Dendritic cell treated with granulocyte-macrophage colony-stimulating factor and Interleukin-4, amounts not matched to agents 40 ng/mL and 50 ng/mL, for 4 days (primary cell): ENCODE measurements around the gene RPS21.
A peak's percentile ranks its signal among the peaks of the same experiment; 100 is the strongest.

Source experiments
- H3K27ac Mint-ChIP-seq: one replicate; pipeline ENCODE4 v1.8.0; 2022; ENCODE audit warnings: mild to moderate bottlenecking, mixed read lengths
- H3K27me3 Mint-ChIP-seq: one replicate; pipeline ENCODE4 v1.8.0; 2022; ENCODE audit warnings: mild to moderate bottlenecking, mixed read lengths
- H3K36me3 Mint-ChIP-seq: one replicate; pipeline ENCODE4 v1.8.0; 2022; ENCODE audit warnings: low read depth, mixed read lengths
- H3K4me1 Mint-ChIP-seq: one replicate; pipeline ENCODE4 v1.8.0; 2022; ENCODE audit warnings: low read depth, mixed read lengths
- H3K4me3 Mint-ChIP-seq: one replicate; pipeline ENCODE4 v1.8.0; 2022; ENCODE audit warnings: mild to moderate bottlenecking, moderate library complexity, mixed read lengths
- H3K9me3 Mint-ChIP-seq: one replicate; pipeline ENCODE4 v1.8.0; 2022; ENCODE audit warnings: mixed read lengths
- intact Hi-C: fragments of 100-400 bp; cut with micrococcal nuclease; formaldehyde crosslinking; loops from one replicate; pipeline ENCODE4 v1.15.0; 2022

Gene RPS21

GRCh38 chr20:62400021-62400420 is 13.1 kb downstream of the RPS21 start:
- Mint-ChIP-seq H3K27ac (no peak overlapping the region), H3K36me3 (peaks cover 72% of the 10 kb centered on the region), H3K4me3 (no peak overlapping the region), H3K4me1 (peaks cover 7% of the 10 kb centered on the region), H3K27me3 (no peaks in the 10 kb centered on the region), H3K9me3 (peaks cover 9% of the 10 kb centered on the region)
- intact Hi-C loops: no loop called here

- H3K4me3 Mint-ChIP-seq: no peak overlapping the region
Observed at GRCh38 chr20:62400541-62400940, 13.6 kb downstream of the RPS21 start.

DNA sequence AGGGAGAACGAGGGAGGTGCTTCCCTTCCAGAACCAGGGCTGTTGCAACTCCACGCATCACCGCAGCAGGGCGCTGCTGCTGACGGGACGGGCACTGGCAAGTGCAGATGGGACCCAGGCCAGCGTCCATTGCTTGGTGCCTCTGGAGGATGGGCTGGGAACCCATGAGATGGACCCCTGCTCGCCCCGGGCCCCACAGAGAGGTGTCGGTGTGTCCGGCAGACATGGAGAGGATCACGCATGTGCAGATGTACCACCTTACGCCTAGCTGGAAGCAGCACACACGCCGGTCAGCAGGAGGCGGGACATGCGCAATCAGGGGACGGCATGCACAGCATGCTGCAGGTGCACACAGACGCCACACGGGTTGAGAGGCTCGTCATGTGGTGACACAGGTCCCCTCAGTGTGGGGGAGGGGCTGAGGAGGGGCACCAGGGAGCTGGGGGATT is 14.5 kb downstream of the RPS21 start:
- Mint-ChIP-seq H3K4me3 (no peak overlapping the region), H3K9me3 (peaks cover 9% of the 10 kb centered on the region), H3K36me3 (peaks cover 59% of the 10 kb centered on the region), H3K27ac (no peak overlapping the region), H3K27me3 (no peaks in the 10 kb centered on the region), H3K4me1 (peaks cover 21% of the 10 kb centered on the region)
- intact Hi-C loops: no loop called here

More at GRCh38 chr20:62400541-62400940, 13.6 kb downstream of the RPS21 start:
- Mint-ChIP-seq H3K4me1 (peaks cover 13% of the 10 kb centered on the region), H3K27ac (no peak overlapping the region), H3K36me3 (peaks cover 67% of the 10 kb centered on the region), H3K27me3 (no peaks in the 10 kb centered on the region), H3K9me3 (peaks cover 9% of the 10 kb centered on the region)
- intact Hi-C loops: no loop called here

GRCh38 chr20:62402456-62403150 is 15.7 kb downstream of the RPS21 start:
- intact Hi-C loops: no loop called here
- no peak overlapping the region for H3K27ac Mint-ChIP-seq
- peaks cover 9% of the 10 kb centered on the region for H3K9me3 Mint-ChIP-seq
- no peaks in the 10 kb centered on the region for H3K27me3 Mint-ChIP-seq
- peaks cover 22% of the 10 kb centered on the region for H3K4me1 Mint-ChIP-seq
- peaks cover 49% of the 10 kb centered on the region for H3K36me3 Mint-ChIP-seq
- no peak overlapping the region for H3K4me3 Mint-ChIP-seq

- H3K4me3 Mint-ChIP-seq: no peak overlapping the region
- H3K36me3 Mint-ChIP-seq: peaks cover 41% of the 10 kb centered on the region
Observed at GRCh38 chr20:62403331-62403730, 16.4 kb downstream of the RPS21 start.

GRCh38 chr20:62404112-62404665 is 17.3 kb downstream of the RPS21 start:
- H3K36me3 Mint-ChIP-seq: peaks cover 39% of the 10 kb centered on the region
- no peak overlapping the region for H3K4me3 Mint-ChIP-seq
- H3K27ac Mint-ChIP-seq: no peak overlapping the region
- no peaks in the 10 kb centered on the region for H3K9me3 Mint-ChIP-seq
- peaks cover 22% of the 10 kb centered on the region for H3K4me1 Mint-ChIP-seq
- intact Hi-C loops: no loop called here
- peaks cover 4% of the 10 kb centered on the region for H3K27me3 Mint-ChIP-seq

More at GRCh38 chr20:62403331-62403730, 16.4 kb downstream of the RPS21 start:
- intact Hi-C loops: no loop called here
- Mint-ChIP-seq H3K27me3 (no peaks in the 10 kb centered on the region), H3K4me1 (peaks cover 22% of the 10 kb centered on the region), H3K9me3 (peaks cover 1% of the 10 kb centered on the region), H3K27ac (no peak overlapping the region)

- Mint-ChIP-seq H3K27me3 (peaks cover 9% of the 10 kb centered on the region), H3K9me3 (no peaks in the 10 kb centered on the region), H3K27ac (no peak overlapping the region), H3K36me3 (peaks cover 38% of the 10 kb centered on the region), H3K4me3 (no peak overlapping the region), H3K4me1 (peaks cover 27% of the 10 kb centered on the region)
- intact Hi-C loops: no loop called here
Observed at GRCh38 chr20:62404761-62405107, 17.8 kb downstream of the RPS21 start.

DNA sequence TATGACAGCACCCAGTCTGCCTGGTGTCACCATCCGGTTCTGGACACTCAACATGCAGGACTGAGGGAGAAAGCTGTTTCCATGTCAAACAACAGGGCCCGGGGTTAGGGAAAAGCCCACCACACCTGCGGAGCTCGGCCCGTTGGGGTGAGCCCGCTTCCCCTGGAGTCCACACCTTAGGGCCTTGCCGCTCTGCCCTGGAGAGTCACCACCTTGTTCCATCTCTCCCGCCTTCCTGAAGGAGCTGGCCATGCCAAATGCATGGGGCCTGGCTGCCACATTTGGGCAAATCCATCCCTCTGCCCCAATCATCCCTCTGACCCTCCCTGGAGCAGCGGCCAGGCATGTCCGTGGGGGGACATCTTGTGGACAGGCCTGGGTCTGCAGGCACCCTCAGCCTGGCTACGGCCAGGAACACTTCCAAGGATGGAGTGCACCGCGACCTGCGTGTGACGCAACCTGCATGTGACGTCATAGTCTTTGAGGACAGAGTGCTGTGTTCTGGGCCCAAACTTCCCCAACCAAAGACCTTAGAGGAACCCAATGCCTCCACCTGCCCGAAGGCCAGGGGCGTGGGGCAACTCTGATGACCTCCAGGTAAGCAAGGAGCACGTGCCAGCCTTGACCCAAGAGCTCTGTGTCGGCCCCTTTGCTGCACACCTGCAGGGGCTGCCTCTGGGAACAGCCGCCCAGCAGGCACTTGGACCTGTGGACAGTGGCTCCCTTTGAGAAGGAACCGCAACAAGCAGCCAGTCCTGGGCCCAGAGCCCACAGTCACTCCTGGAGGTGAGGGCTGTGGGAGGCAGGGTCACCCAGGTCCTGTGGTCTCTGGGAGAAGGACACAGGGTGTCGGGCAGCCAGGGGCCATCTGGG is 18.4 kb downstream of the RPS21 start:
- intact Hi-C loops: no loop called here
- peaks cover 14% of the 10 kb centered on the region for H3K27me3 Mint-ChIP-seq
- peaks cover 34% of the 10 kb centered on the region for H3K4me1 Mint-ChIP-seq
- H3K27ac Mint-ChIP-seq: peak overlapping the region; percentile 17
- peak overlapping the region; percentile 70 for H3K4me3 Mint-ChIP-seq
- peaks cover 32% of the 10 kb centered on the region for H3K36me3 Mint-ChIP-seq
- H3K9me3 Mint-ChIP-seq: no peaks in the 10 kb centered on the region

DNA sequence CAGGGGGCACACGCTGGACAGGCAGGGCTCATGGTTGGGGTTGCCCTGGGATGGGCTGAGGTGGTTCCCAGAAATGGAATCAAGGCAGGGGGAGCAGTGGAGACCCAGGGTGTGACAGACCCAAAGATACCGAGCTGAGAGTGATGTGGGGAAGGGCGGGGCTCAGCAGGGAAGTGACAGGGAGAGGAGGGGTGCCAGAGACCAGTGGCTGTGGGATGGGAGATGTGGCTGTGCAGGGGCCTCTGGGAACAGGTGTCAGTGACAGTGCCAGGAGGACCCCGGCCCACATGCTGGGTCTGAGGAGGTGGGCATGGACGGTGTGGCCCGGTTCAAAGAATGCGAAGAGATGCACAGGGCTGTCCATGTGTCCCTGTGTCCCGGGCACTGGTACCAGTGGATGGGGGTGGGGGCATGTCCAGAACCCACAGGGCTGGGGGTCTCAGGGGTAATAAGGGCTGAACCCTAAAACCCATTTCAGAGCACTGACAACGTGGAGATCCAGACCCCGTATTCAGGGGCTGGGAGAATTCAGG is 19.1 kb downstream of the RPS21 start:
- peaks cover 25% of the 10 kb centered on the region for H3K36me3 Mint-ChIP-seq
- peak overlapping the region; percentile 70 for H3K4me3 Mint-ChIP-seq
- peaks cover 18% of the 10 kb centered on the region for H3K27me3 Mint-ChIP-seq
- intact Hi-C loops: no loop called here
- H3K27ac Mint-ChIP-seq: peak overlapping the region; percentile 17
- H3K4me1 Mint-ChIP-seq: peaks cover 37% of the 10 kb centered on the region
- no peaks in the 10 kb centered on the region for H3K9me3 Mint-ChIP-seq

- intact Hi-C loops: no loop called here
- Mint-ChIP-seq H3K27ac (no peak overlapping the region), H3K9me3 (no peaks in the 10 kb centered on the region), H3K27me3 (peaks cover 18% of the 10 kb centered on the region), H3K36me3 (peaks cover 18% of the 10 kb centered on the region), H3K4me3 (peak overlapping the region; percentile 70), H3K4me1 (peaks cover 37% of the 10 kb centered on the region)
Observed at GRCh38 chr20:62406635-62407176, 19.8 kb downstream of the RPS21 start.

DNA sequence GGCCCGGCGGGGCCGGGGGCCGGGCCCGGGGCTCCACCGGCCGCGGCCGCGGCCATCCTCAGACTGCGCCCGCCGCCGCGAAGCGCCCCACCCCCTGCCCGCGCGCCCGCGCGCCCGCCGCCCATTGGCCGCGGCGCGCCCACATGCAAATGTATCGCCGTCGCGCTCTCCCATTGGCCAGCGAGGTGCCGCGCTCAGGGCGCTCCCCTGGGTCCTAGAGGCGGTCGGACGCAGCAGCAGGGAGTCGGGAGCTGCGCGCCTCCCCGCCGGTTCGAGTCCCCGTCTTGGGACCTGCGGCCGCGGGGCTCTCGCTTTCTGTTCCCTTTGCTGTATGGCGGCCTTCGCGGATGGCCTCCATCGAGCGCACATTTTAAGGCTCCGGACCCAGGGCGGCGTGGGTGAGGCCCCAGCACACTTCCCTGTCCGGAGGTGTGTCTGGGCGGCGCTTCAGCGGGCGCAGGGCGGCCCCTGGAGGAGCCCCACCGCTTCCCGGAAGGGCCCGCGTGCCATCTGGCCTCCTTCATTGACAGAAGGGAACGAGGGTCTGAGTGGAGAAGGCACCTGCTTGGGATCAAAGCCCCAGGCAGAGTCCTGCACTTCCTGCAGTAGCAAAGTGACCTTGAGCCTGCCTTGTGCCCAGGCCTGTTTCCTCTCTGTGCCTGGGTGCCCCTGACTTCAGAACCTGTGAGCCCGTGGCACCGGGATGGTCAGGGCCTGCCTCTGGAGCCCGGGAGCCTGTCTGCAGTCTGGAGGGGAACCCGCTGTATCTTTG is 20.5 kb downstream of the RPS21 start, which contains the start of gene CABLES2:
TSS of gene CABLES2 (minus strand) at position 65 of the 772 bp plus-strand sequence. CDS start at position 56, 9 bp downstream.
- intact Hi-C loops: no loop called here
- Mint-ChIP-seq H3K27me3 (peaks cover 18% of the 10 kb centered on the region), H3K27ac (peak within 1 kb of the TSS; percentile 89), H3K4me3 (peak within 1 kb of the TSS; percentile 81), H3K36me3 (peaks cover 11% of the 10 kb centered on the region), H3K9me3 (no peaks in the 10 kb centered on the region), H3K4me1 (peaks cover 37% of the 10 kb centered on the region)

- Mint-ChIP-seq H3K4me3 (no peak overlapping the region), H3K4me1 (peaks cover 37% of the 10 kb centered on the region), H3K9me3 (no peaks in the 10 kb centered on the region), H3K27ac (no peak overlapping the region), H3K27me3 (peaks cover 18% of the 10 kb centered on the region), H3K36me3 (peaks cover 5% of the 10 kb centered on the region)
- intact Hi-C loops: no loop called here
Observed at GRCh38 chr20:62408055-62408454, 21.2 kb downstream of the RPS21 start.

- H3K27ac Mint-ChIP-seq: no peak overlapping the region
- peaks cover 37% of the 10 kb centered on the region for H3K4me1 Mint-ChIP-seq
- H3K9me3 Mint-ChIP-seq: no peaks in the 10 kb centered on the region
- H3K27me3 Mint-ChIP-seq: peaks cover 18% of the 10 kb centered on the region
- H3K36me3 Mint-ChIP-seq: no peaks in the 10 kb centered on the region
- H3K4me3 Mint-ChIP-seq: no peak overlapping the region
- intact Hi-C loops: no loop called here
Observed at GRCh38 chr20:62408640-62409039, 21.7 kb downstream of the RPS21 start.
